Neutrophil (primary cell): ENCODE measurements around the gene DNAJC13.

Source experiments
- H3K27ac ChIP-seq: fragments of 200-600 bp; sonication (generic); 2 replicates; pipeline ENCODE4 v1.5.1; 2016; ENCODE audit warnings: mild to moderate bottlenecking, moderate library complexity
- H3K27me3 ChIP-seq: fragments of 200-600 bp; sonication (generic); 2 replicates; pipeline ENCODE4 v1.6.0; 2016; ENCODE audit warnings: mild to moderate bottlenecking
- H3K36me3 ChIP-seq: fragments of 200-600 bp; sonication (generic); 2 replicates; pipeline ENCODE4 v1.5.1; 2017
- H3K4me1 ChIP-seq, 2 experiments: fragments of 200-600 bp in 1 of 2; sonication (generic) in 1 of 2; 1 replicate in 1 of 2; 2 replicates in 1 of 2; pipeline versions ENCODE4 v1.5.1 to v1.6.1; 2013 to 2016; ENCODE audit warnings: low read depth in 1 of 2, low read length in 1 of 2, mild to moderate bottlenecking in 1 of 2, moderate library complexity in 1 of 2; ENCODE audit not compliant: control insufficient read depth in 1 of 2, insufficient read depth in 1 of 2
- H3K4me3 ChIP-seq, 2 experiments: fragments of 200-600 bp in 1 of 2; sonication (generic) in 1 of 2; 1 replicate in 1 of 2; 2 replicates in 1 of 2; pipeline ENCODE4 v1.5.1; 2013 to 2016; ENCODE audit warnings: low read depth in 1 of 2, low read length in 1 of 2, mild to moderate bottlenecking in 1 of 2, moderate library complexity in 1 of 2
- H3K9me3 ChIP-seq: fragments of 200-600 bp; sonication (generic); 2 replicates; pipeline ENCODE4 v1.5.1; 2016
- CTCF ChIP-seq: fragments of 200-600 bp; sonication (generic); IDR thresholded peaks from 2 replicates; pipeline ENCODE4 v1.5.1; 2016; ENCODE audit warnings: antibody characterized with exemption

DNAJC13 gene

GRCh38 chr3:132486099-132486498, 68.8 kb downstream of the DNAJC13 start:
- no peaks in the 10 kb centered on the region for H3K27me3 ChIP-seq
- H3K4me1 ChIP-seq = no peaks in the 10 kb centered on the region
- no peak for TF ChIP-seq CTCF
- peaks cover 91% of the 10 kb centered on the region for H3K36me3 ChIP-seq
- H3K27ac ChIP-seq = peak overlapping the region; percentile 28
- no peaks in the 10 kb centered on the region for H3K9me3 ChIP-seq
- H3K4me3 ChIP-seq = no peak overlapping the region

DNA sequence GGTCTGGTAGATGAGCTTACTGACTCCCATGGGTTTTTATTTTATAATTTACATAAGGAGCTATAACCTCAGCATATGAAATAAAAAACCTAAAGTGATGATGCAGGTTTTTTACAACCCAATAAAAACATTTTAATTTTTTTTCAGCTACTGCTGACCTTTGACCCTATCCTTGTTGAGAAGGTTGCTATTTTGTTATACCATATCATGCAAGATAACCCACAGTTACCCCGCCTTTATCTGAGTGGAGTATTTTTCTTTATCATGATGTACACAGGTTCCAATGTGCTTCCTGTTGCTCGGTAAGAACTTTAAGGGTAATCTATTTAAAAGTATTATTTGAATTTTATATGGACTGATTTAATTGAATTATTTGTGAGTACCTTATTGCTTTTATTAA, 70.8 kb downstream of the DNAJC13 start:
- TF ChIP-seq CTCF = no peak
- peaks cover 91% of the 10 kb centered on the region for H3K36me3 ChIP-seq

GRCh38 chr3:132499071-132499470, 81.8 kb downstream of the DNAJC13 start:
- Histone ChIP-seq H3K27ac (no peak overlapping the region), H3K4me1 (no peaks in the 10 kb centered on the region), H3K36me3 (peaks cover 98% of the 10 kb centered on the region)

More for the DNA sequence above, 70.8 kb downstream of the DNAJC13 start:
- Histone ChIP-seq H3K4me1 (no peaks in the 10 kb centered on the region), H3K27ac (peak overlapping the region; percentile 20), H3K27me3 (no peaks in the 10 kb centered on the region), H3K4me3 (no peak overlapping the region), H3K9me3 (no peaks in the 10 kb centered on the region)

GRCh38 chr3:132503559-132503958, 86.3 kb downstream of the DNAJC13 start:
- Histone ChIP-seq H3K36me3 (peaks cover 98% of the 10 kb centered on the region), H3K9me3 (no peaks in the 10 kb centered on the region), H3K27me3 (no peaks in the 10 kb centered on the region), H3K4me3 (no peak overlapping the region), H3K4me1 (no peaks in the 10 kb centered on the region), H3K27ac (no peak overlapping the region)
- TF ChIP-seq CTCF = no peak

More at GRCh38 chr3:132499071-132499470, 81.8 kb downstream of the DNAJC13 start:
- Histone ChIP-seq H3K27me3 (no peaks in the 10 kb centered on the region), H3K4me3 (no peak overlapping the region), H3K9me3 (no peaks in the 10 kb centered on the region)
- TF ChIP-seq CTCF = no peak

DNA sequence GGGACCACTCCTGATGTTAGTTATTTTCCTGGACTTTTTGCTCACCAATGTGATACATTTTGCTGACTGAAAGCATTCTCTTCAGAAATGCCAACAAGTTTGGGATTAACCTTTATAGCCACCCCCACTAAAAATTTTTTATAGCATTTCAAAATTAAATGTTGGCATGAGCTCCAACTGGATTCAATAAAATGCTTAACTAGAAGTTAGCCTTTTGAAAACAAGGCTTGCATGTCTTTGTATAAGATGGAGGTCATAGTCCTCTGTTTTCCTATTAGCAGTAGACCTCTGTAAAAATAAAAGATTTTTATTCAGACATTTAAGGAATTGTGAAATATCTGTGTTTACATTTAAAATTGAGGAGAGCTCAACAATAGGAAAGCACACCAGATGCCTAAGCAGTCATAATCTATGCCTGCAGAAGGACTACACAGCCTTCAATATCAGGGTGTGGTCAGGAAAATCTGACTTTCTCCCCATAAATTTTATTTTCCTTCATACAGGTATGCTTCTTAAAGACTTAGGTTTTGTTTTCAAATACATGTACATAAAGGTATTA, 87.2 kb downstream of the DNAJC13 start:
- H3K27ac ChIP-seq = no peak overlapping the region
- H3K36me3 ChIP-seq = peaks cover 98% of the 10 kb centered on the region
- no peaks in the 10 kb centered on the region for H3K4me1 ChIP-seq
- H3K4me3 ChIP-seq = no peak overlapping the region
- no peaks in the 10 kb centered on the region for H3K27me3 ChIP-seq
- H3K9me3 ChIP-seq = no peaks in the 10 kb centered on the region
- no peak for TF ChIP-seq CTCF
